Epithelial cell of proximal tubule (primary cell): ENCODE measurements around the gene ADARB2. TPM values are rescaled to one million over a fixed set of nuclear protein-coding genes. Genes with fewer than 3 reads are reported as not detected.
"Not testable (repeated sequence)": the region's sequence is repeated elsewhere in the genome, so short reads cannot be mapped to it uniquely, and the experiment has no call there.

ENCODE experiments used
- DNase-seq: peaks from one replicate; pipeline ENCODE4 v3.0.0-alpha.2; 2011; ENCODE audit warnings: low read depth
- H3K4me3 ChIP-seq: 2 replicates; pipeline ENCODE4 v1.5.1; 2011; ENCODE audit warnings: low read depth, mild to moderate bottlenecking, low read length
- total RNA-seq: library from RNA; depleted of rRNA; stranded (reverse); fragments of >200 nt; gene quantifications from 2 replicates; pipeline ENCODE4 v1.2.3, GENCODE V29; 2015
- TF ChIP-seq, protein P1 (sequence below): conservative IDR thresholded peaks from 2 replicates; pipeline ENCODE4 v1.5.1; 2012; ENCODE audit warnings: low read depth, mild to moderate bottlenecking, low read length

Gene ADARB2
- total RNA-seq, 1 donor from 2014 or later, result 0.63 TPM

DNA sequence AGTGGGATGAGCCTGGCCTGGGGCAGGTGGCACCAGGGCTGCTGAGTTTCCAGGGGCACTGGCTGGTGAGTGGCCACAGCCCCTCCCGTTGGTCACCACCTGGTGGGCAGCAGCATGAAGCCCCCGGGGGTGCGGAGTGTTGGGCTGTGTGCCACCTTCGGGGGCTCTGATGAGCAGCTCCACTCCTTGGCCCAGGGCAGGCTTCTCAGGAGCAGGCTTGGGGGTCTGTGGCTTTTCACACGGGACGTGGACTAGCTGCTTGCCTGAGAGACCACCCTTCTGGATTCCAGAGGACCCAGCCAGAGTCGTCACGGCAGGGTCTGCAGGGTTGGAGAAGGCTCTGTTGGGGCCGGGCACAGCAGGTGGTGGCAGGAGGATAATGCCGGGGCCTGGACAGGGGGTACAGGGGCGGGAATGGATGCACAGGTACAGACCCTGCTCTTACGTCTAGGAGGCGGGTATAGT is 193.1 kb downstream of the ADARB2 start:
- TF ChIP-seq, protein P1, sequence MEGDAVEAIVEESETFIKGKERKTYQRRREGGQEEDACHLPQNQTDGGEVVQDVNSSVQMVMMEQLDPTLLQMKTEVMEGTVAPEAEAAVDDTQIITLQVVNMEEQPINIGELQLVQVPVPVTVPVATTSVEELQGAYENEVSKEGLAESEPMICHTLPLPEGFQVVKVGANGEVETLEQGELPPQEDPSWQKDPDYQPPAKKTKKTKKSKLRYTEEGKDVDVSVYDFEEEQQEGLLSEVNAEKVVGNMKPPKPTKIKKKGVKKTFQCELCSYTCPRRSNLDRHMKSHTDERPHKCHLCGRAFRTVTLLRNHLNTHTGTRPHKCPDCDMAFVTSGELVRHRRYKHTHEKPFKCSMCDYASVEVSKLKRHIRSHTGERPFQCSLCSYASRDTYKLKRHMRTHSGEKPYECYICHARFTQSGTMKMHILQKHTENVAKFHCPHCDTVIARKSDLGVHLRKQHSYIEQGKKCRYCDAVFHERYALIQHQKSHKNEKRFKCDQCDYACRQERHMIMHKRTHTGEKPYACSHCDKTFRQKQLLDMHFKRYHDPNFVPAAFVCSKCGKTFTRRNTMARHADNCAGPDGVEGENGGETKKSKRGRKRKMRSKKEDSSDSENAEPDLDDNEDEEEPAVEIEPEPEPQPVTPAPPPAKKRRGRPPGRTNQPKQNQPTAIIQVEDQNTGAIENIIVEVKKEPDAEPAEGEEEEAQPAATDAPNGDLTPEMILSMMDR, result no peak
- no peak for DNase-seq
- H3K4me3 ChIP-seq, result no peak overlapping the region

DNA sequence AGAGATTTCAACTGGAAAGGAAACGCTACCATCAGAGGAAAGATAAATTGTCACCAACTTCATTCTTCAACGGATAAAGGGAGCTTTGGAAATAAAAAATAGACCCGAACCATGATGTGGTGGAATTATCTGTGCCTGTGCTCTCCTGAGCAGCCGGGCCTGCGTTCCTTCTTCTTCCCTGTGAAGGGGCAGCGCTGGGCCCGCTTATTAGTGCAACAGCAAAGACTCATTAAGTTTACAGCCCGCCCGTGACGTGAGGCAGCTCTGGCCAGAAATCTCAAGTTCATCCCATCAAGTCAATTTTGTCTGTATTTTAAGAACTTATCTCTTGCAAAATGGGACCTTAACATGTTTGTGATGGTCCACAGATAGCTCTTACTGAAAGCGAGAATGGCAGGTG is 193.7 kb downstream of the ADARB2 start:
- TF ChIP-seq, protein P1, result no peak
- H3K4me3 ChIP-seq, result no peak overlapping the region
- no peak for DNase-seq

DNA sequence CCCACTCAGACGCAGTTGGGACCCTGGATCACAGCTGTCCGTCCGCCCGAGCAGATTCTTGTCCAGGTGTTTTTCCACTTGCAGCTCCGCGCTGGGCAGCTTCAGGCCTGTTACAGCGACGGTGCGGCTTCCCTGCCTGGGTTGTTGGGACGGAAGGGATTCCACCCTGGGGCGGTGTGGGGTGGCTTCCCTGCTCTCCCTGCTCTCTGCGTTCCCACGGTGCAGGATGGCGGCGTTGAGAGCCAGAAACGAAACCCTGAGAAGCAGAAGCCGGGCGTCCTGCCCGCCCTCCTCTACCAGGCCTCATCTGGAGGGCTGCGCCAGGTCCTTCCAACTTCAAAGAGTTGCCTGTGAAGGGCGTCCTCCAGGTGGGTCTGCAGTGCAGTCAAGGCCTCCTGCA is 194.4 kb downstream of the ADARB2 start:
- no peak overlapping the region for H3K4me3 ChIP-seq
- DNase-seq, result no peak
- TF ChIP-seq, protein P1, result no peak

DNA sequence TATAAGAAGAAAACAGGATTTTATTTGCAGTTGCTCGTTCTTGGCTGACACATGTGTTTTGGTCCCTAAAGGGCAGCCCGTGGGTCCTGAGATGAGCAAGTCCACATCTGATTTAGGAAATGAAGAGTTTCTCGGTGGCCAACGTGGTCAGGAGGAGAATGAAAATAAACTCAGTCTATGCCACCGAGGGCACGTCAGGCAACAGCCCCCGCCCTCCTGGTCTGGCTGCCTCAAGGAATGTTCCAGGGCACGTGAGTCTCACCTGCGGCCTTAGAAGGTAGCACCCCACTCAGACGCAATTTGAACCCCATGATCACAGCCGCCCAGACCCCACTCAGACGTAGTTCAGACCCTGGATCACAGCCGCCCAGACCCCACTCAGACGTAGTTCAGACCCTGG is 197.2 kb downstream of the ADARB2 start:
- DNase-seq, result no peak
- TF ChIP-seq, protein P1, result no peak
- no peak overlapping the region for H3K4me3 ChIP-seq

DNA sequence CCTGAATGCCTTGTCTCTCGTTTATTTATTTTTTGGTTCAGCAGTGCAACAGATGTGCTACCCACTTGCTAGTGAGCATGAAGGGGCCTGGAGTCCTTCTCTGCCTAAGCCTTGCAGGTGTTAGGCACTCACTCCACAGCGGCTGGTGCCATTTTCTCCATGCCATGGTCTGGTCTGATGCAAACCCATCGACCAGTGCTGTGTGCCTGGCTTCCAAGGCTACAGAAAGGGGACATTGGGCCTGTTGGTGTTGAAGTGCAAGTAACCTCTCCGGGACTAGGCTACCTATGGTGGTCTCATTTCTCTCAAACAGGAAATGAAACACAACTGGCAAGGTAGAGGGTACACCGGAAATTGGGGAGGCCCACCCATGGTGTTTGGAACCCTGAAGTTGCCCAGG is 198.1 kb downstream of the ADARB2 start:
- TF ChIP-seq, protein P1, result no peak
- DNase-seq, result no peak
- no peak overlapping the region for H3K4me3 ChIP-seq

DNA sequence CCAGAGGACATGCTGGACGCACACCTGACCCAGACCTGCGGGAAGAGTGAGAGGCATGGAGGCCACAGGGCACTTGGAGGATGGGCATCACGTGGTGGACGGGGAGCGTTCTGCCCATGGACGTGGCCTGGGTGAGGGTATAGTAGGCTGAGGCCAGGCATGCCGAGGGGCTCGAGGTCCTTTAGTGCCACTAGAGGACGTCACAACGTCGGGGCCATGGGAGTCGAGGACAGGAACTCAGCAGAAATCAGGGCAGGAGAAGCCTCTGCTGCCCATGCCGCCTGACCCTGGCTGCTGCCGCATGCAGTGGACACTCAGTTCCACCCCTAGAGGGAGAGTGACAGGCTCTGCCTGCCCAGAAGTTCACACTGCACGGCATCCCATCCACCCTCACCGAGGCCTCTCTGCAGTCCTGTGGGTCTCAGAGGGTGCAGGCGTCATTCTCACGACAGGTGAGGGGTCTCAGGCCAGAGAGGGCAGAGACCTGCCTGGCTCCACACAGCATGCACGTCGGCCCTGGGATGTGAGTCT is 198.7 kb downstream of the ADARB2 start:
- no peak for DNase-seq
- TF ChIP-seq, protein P1, result no peak
- no peak overlapping the region for H3K4me3 ChIP-seq

DNA sequence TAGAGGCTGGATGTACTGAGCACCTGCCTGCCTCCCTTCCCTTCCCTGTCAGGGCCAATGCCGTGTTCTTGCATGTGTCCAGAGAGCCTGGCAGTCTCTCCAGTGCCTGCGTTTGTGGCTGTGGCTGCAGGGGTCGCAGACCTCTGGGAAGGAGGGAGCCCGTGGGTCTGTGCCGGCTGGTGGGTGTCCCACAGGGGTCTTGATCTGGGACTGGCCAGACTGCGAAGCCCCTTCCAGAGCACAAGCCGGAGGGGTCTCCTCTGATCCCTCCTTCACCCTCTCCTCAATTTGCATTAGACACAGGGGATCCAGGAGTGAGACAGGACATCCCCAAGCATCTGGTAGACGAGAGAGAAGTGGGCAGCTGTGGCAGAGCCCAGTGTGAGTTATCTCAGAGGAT is 199.2 kb downstream of the ADARB2 start:
- H3K4me3 ChIP-seq, result no peak overlapping the region
- no peak for DNase-seq
- TF ChIP-seq, protein P1, result no peak

DNA sequence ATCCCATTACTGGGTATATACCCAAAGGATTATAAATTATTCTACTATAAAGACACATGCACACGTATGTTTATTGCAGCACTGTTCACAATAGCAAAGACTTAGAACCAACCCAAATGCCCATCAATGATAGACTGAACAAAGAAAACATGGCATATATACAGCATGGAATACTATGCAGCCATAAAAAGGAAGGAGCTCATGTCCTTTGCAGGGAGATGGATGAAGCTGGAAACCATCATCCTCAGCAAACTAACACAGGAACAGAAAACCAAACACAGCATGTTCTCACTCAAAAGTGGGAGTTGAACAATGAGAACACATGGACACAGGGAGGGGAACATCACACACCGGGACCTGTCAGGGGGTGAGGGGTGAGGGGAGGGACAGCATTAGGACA is 199.9 kb downstream of the ADARB2 start:
- not testable (repeated sequence) for H3K4me3 ChIP-seq, DNase-seq
